ENCODE measurements around the gene DLGAP5.

The DLGAP5 gene

GRCh38 chr14:55191203-55192053, at the start of gene DLGAP5:
Gene DLGAP5 (minus strand): TSS chr14:55191585. CDS start chr14:55189179, 2,406 bp downstream.
- DNase-seq (ENCODE audit: low spot score), result peak; percentile 94

GRCh38 chr14:55240526-55241178, 49.3 kb upstream of the DLGAP5 start:
- no peak for DNase-seq (ENCODE audit: low spot score)

- DNase-seq (ENCODE audit: low spot score), result no peak
Observed at GRCh38 chr14:55239320-55239719, 47.9 kb upstream of the DLGAP5 start.

GRCh38 chr14:55238019-55238680, 46.8 kb upstream of the DLGAP5 start:
- DNase-seq (ENCODE audit: low spot score), result no peak

- no peak for DNase-seq (ENCODE audit: low spot score)
Observed at GRCh38 chr14:55233591-55233990, 42.2 kb upstream of the DLGAP5 start.

GRCh38 chr14:55228261-55228660, 36.9 kb upstream of the DLGAP5 start:
- DNase-seq (ENCODE audit: low spot score), result no peak

GRCh38 chr14:55223364-55223763, 32.0 kb upstream of the DLGAP5 start:
- no peak for DNase-seq (ENCODE audit: low spot score)

- no peak for DNase-seq (ENCODE audit: low spot score)
Observed at GRCh38 chr14:55221968-55222367, 30.6 kb upstream of the DLGAP5 start.

- DNase-seq (ENCODE audit: low spot score), result no peak
Observed at GRCh38 chr14:55221186-55221585, 29.8 kb upstream of the DLGAP5 start.

- DNase-seq (ENCODE audit: low spot score), result no peak
Observed at GRCh38 chr14:55220230-55220629, 28.8 kb upstream of the DLGAP5 start.

- DNase-seq (ENCODE audit: low spot score), result no peak
Observed at GRCh38 chr14:55212634-55213033, 21.2 kb upstream of the DLGAP5 start.

GRCh38 chr14:55207832-55208231, 16.4 kb upstream of the DLGAP5 start:
- DNase-seq (ENCODE audit: low spot score), result no peak

GRCh38 chr14:55206175-55206693, 14.8 kb upstream of the DLGAP5 start:
- DNase-seq (ENCODE audit: low spot score), result no peak

GRCh38 chr14:55201219-55202101, 10.1 kb upstream of the DLGAP5 start:
- DNase-seq (ENCODE audit: low spot score), result no peak

- no peak for DNase-seq (ENCODE audit: low spot score)
Observed at GRCh38 chr14:55200651-55201050, 9.3 kb upstream of the DLGAP5 start.

GRCh38 chr14:55198749-55199148, 7.4 kb upstream of the DLGAP5 start:
- DNase-seq (ENCODE audit: low spot score), result no peak

- DNase-seq (ENCODE audit: low spot score), result no peak
Observed at GRCh38 chr14:55194656-55195355, 3.4 kb upstream of the DLGAP5 start.

- no peak for DNase-seq (ENCODE audit: low spot score)
Observed at GRCh38 chr14:55192054-55192621, 753 bp upstream of the DLGAP5 start.

GRCh38 chr14:55190906-55191202, 531 bp downstream of the DLGAP5 start:
- DNase-seq (ENCODE audit: low spot score), result no peak

GRCh38 chr14:55188686-55189295, 2.6 kb downstream of the DLGAP5 start:
- no peak for DNase-seq (ENCODE audit: low spot score)

All from NAMALWA (cell line).